ENCODE measurements around the gene MARCHF9. TPM values are rescaled to one million over a fixed set of nuclear protein-coding genes. Genes with fewer than 3 reads are reported as not detected.

Gene MARCHF9
- total RNA-seq, 1 donor from 2014 or later = 4.7 TPM

- DNase-seq (ENCODE audit: low read depth) = no peak
- no peak for TF ChIP-seq CTCF (conservative IDR thresholded peaks at IDR 0.05; ENCODE audit: low read depth, low read length)
- H3K4me3 ChIP-seq (ENCODE audit: low read depth, low read length) = no peak overlapping the region
Measured at GRCh38 chr12:57808351-57808750, 53.4 kb downstream of the MARCHF9 start.

- no peak overlapping the region for H3K4me3 ChIP-seq (ENCODE audit: low read depth, low read length)
- no peak for TF ChIP-seq CTCF (conservative IDR thresholded peaks at IDR 0.05; ENCODE audit: low read depth, low read length)
- DNase-seq (ENCODE audit: low read depth) = no peak
Measured at GRCh38 chr12:57809425-57809824, 54.5 kb downstream of the MARCHF9 start.

Other genes with a start within 250 kb of the MARCHF9 start
- 13.5 and 20.2 TPM in 2 replicates for gene DDIT3, start 234.6 kb upstream of the MARCHF9 start, total RNA-seq
- gene MBD6, start 232.3 kb upstream of the MARCHF9 start, total RNA-seq = 3.5 and 6.3 TPM in 2 replicates
- gene DCTN2, start 207.9 kb upstream of the MARCHF9 start, total RNA-seq = 140 and 202 TPM in 2 replicates
- gene KIF5A, start 205.1 kb upstream of the MARCHF9 start, total RNA-seq = 0.46 and 0.51 TPM in 2 replicates
- gene PIP4K2C, start 163.9 kb upstream of the MARCHF9 start, total RNA-seq = 34.2 and 46.6 TPM in 2 replicates
- 8.0 and 8.1 TPM in 2 replicates for gene DTX3, start 150.3 kb upstream of the MARCHF9 start, total RNA-seq
- 1.3 and 6.2 TPM in 2 replicates for gene ARHGEF25, start 143.7 kb upstream of the MARCHF9 start, total RNA-seq
- 0.14 and 0.69 TPM in 2 replicates for gene B4GALNT1, start 121.9 kb upstream of the MARCHF9 start, total RNA-seq
- gene OS9, start 61.0 kb upstream of the MARCHF9 start, total RNA-seq = 92.7 and 101 TPM in 2 replicates
- gene AGAP2, start 16.4 kb upstream of the MARCHF9 start, total RNA-seq = under 0.01 TPM in 1 of 2 replicates, not detected in the other
- 31.6 and 40.4 TPM in 2 replicates for gene TSPAN31, start 10.1 kb upstream of the MARCHF9 start, total RNA-seq
- gene CDK4, start 2.8 kb upstream of the MARCHF9 start, total RNA-seq = 178 and 363 TPM in 2 replicates
- gene CYP27B1, start 12.0 kb downstream of the MARCHF9 start, total RNA-seq = 0.87 and 3.6 TPM in 2 replicates
- 27.3 and 43.2 TPM in 2 replicates for gene METTL1, start 17.0 kb downstream of the MARCHF9 start, total RNA-seq
- gene EEF1AKMT3, start 17.5 kb downstream of the MARCHF9 start, total RNA-seq = 4.2 and 11.2 TPM in 2 replicates
- gene TSFM, start 27.7 kb downstream of the MARCHF9 start, total RNA-seq = 30.6 and 42.8 TPM in 2 replicates
- gene AVIL, start 63.6 kb downstream of the MARCHF9 start, total RNA-seq = 0.07 TPM in 1 of 2 replicates, not detected in the other
- 44.7 and 53.1 TPM in 2 replicates for gene CTDSP2, start 91.6 kb downstream of the MARCHF9 start, total RNA-seq
- 8.4 and 19.2 TPM in 2 replicates for gene ATP23, start 186.5 kb downstream of the MARCHF9 start, total RNA-seq